HG03139 (cell line): Measurements from ENCODE around the gene IL17A.
"Not testable (repeated sequence)": the region's sequence is repeated elsewhere in the genome, so short reads cannot be mapped to it uniquely, and the experiment has no call there.

Experiments
- ATAC-seq: cut with Tn5 transposase; IDR thresholded peaks from one replicate; pipeline ENCODE4 v1.9.1; 2021; ENCODE audit not compliant: unreplicated experiment

Gene IL17A

DNA sequence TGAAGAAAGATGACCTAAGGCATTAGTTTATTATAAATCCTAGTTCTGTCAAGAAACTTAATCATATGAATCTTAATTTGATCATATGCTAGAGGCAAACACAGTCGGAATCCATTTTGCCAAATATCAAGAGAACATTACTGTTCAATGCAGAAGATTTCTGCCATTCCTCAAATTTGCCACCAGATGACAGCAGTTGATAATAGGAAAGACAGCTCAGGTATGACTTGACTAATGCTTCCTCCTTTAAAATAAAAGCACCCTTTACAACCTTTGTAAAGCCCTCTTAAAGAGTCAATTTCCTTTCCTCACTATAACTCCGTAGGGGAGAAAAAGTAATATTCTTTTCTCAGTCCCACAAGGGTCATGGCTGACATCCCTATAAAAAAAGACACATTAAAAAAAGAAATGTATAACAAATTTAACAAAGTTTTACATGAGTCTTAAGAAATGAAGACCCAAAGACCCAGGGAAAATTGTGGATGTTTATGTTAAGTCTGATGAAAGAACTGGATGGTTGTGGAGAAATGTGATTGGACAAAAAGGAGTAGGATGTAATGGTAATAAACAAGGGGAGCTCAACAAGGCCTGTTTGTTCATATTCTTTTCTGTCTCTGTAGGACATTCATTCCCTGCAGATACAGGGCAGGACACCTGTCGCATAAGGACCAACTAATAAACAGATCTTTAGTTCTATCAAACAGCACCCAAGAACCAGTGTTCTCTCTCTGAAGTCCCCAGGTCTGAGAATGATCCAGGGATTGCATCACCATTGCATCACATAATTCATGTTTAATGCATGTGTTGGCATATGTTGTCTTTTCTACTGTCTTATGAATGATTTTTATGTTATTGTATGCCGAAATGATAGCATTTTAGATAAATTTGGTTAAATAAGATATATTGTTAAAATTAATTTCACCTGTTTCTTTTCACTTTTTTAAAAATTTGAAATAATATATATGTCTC is 23.0 kb upstream of the IL17A start:
- peak; percentile 67 for ATAC-seq

DNA sequence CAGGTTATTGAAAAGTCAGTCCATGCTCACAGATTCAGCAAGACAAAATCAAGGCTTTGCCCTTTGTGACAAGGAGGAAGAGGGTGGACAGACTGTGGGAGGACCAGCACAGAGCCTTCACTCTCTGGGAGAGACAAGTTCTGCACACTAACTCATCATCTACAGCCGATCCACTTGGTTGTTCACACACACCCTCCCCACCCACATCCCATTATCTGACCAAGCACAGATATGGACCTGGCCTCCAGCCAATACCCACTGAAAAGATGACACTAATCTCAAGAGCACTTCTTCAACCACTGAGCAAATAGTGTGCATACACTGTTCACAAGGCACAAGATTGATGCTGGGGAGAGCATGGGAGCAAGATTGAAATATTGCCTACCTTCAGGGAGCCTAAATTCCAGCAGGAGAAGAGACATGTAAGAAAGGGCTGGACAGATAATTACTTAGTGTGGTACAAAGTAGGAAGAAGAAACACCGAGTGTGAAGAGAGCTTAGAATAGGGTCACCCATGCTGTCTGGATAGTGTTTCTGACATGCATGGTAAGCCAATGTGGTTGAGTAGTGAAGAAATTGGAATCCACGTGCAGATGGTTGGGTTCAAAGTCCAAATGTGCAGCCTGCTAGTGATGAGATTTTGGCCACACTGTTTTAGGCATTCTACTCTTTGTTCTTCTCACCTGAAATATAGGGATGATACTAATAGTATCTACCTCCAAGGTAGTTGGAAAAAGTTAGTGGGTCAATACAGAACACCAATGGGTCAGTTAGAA is 21.7 kb upstream of the IL17A start:
- ATAC-seq, result no peak

DNA sequence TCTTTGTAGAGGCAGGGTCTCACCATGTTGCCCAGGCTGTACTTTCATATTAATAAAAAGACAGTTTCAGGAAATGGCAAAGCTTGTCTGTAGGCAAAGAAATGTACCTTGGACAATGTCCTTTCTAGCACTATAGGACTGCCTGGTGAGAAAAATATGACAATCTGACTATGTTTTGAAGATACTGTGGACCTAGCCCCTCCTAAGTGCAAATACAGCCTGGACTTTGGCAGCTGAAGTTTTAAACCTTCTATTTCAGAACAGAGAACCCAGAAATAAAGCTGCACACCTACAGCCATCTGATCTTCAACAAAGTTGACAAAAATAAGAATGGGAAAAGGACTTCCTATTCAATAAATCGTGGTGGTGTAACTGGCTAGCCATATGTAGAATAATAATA is 18.9 kb upstream of the IL17A start:
- ATAC-seq, result no peak

DNA sequence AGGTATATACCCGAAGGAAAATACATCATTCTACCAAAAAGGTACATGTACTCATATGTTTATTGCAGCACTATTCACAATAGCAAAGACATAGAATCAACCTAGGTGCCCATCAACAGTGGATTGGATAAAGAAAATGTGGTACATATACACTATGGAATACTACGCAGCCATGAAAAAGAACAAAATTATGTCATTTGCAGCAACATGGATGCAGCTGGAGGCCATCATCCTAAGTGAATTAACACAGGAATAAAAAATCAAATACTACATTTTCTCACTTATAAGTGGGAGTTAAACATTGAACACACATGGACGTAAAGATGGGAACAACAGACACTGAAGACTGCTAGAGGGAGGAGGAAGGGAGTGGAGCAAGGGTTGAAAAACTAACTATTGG is 17.8 kb upstream of the IL17A start:
- not testable (repeated sequence) for ATAC-seq

DNA sequence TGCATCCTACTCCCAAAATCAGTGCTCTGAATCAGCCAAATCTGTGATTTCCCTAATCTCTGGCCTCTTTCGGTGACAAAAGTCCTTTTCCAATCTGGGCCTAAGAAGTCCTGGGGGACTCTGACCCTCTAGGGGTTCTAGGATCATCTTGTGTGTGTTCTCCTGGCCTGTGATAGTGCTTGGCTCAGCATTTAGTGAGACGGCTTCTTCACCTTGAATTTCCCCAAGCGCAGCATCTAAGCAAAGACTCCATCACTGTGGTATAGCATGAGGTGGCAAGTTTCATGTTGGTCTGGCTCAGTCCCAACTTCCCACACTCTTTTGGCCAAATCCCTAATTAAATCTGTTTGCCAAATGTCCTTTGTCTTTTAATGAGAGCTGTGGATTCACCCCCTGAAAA is 12.1 kb upstream of the IL17A start:
- ATAC-seq, result no peak

DNA sequence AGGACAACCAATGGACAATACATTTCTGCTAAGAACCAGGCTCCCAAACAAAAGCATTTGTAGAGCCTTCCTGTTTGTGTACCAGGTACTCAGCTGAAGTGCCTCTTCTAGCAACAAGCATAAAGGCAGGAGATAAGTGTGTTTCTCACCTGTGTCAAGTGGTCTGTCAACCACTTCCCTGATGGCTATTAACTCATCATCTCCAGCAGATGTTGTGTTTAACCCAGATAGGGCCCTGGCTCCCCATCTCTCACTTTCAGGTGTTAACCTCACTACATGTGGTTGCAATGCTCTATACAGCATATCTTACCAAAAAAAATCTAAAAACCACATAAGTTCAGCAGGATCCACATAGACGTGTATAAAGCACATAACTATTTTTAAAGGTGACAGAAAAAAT is 9.6 kb upstream of the IL17A start:
- peak; percentile 69 for ATAC-seq

DNA sequence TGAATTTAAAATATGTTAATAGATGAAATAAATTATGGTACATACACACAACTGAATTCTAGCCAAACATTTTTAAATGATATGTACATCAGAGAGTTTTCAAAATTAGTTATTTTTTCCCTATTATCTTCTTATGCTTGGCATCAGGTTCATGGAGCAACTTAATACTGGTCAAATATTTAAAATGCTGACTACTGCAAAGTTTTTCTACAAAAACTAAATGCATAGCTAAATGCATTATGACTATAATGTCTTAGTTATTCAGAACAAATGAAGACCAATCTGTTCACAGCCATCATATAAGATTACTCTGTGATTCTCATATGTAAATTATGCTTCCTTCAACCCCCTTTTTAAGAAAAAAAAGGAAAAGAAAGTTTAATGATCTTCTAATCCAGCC is 8.2 kb upstream of the IL17A start:
- no peak for ATAC-seq

DNA sequence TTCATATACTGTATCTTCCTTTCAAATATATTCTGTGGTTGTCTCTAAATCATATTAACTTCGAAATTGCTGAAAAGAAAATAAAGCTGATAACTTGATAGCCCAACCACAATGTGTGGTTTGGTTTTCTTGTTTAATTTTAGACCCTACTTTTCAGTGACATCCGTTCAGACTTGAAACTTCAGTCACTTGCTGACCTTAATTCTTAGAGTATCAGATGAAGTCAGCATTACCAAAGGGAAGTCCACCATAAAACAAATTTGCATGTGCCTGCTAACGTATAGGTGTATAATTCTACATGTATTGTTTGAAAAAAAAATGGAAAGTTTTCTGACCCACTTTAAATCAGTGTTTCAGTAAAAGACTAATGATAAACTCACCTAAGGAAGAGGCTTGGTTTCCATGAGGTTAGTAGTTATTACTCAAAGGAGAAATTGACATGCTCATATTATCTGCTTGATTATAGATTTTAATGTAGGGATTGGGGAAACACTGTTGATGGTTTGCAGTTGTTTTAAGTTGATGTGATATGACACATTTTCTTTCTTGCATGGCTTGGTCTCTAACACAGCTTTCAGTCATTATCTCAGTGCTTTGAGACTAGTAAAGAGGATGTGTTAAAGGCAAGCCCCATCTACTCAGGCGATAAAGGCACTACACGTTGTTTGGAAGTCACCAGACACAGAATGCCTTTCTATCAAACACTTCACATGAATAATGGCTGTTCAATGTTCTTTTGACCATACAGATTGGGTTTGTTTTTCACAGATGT is 5.2 kb upstream of the IL17A start:
- peak; percentile 48 for ATAC-seq

DNA sequence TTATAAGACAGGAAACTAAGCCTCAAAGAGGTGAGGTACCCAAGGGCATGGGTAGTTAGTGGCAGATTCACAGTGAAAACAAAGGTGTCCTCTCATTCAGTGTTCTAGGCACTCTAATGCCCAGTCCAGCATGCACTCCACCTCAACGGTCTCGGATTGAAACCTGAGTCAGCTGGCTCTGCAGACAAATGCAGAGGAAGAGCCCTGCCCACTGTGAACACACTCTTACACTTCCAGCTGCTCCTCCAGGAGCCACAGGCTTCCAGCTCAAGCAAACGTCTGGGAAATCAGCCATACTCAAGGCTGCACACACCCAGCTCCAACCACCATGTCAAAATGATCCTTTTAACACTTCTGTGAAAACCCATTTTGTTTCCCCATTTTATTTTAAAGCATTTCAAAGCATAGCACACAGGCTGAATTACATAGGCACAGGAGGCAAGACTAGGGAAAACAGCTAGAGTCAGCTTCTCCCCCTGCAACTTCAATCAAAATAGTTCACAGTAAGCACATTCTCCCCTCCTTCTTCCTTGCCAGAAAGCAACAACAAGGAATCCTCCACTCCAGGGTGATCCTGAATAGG is 3.0 kb upstream of the IL17A start:
- no peak for ATAC-seq

DNA sequence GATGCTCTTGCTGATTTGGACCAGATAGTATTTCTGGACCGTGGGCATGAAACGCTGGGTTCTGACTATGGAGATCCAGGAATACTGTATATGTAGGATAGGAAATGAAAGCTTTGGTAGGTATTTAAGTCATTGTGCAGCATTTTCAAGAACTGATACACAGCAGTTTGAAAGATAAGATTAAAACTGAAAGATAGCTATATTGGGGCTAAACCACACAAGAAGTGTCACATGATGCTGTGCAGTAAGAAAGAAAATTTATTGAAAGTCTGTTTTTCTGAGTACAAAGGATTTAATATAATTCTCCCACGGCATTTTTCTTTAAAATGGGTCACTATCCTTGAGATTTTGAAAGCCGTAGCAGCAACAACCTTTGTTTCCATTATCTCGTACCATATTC is 305 bp downstream of the IL17A start:
- ATAC-seq, result no peak

DNA sequence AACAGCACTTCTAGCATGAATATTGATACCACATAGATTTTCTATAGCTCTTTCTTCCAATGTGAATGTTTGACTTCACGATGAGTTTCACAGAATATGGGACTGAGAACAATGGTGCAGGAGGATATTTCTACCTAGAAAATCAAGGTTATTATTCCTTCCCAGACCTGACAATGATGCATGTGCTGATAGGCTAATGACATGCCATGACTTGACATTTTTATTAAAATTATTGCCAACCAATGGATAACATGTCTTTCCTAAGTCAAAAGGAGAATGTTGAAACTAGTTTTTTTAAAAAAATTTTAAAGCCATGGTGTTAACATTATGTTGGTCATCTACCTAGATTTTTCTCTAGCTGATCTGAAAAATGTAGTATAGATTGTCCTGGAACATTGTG is 923 bp downstream of the IL17A start:
- no peak for ATAC-seq

DNA sequence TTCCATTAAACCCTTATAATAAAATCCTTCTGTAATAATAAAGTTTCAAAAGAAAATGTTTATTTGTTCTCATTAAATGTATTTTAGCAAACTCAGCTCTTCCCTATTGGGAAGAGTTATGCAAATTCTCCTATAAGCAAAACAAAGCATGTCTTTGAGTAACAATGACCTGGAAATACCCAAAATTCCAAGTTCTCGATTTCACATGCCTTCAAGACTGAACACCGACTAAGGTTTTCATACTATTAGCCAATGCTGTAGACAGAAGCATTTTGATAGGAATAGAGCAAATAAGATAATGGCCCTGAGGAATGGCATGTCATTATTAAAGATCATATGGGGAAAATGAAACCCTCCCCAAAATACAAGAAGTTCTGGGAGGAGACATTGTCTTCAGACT is 3.8 kb downstream of the IL17A start:
- no peak for ATAC-seq

DNA sequence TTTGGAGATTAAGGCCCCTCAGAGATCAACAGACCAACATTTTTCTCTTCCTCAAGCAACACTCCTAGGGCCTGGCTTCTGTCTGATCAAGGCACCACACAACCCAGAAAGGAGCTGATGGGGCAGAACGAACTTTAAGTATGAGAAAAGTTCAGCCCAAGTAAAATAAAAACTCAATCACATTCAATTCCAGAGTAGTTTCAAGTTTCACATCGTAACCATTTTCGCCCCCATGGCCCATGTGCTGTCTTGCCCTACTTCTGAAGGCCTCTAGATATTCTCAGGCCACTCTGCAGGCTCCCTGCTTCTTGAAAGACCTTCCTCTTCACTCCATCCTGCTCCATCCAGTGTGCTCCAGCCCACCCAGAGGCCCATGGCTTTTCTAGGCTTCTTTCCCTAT is 4.2 kb downstream of the IL17A start:
- ATAC-seq, result no peak

DNA sequence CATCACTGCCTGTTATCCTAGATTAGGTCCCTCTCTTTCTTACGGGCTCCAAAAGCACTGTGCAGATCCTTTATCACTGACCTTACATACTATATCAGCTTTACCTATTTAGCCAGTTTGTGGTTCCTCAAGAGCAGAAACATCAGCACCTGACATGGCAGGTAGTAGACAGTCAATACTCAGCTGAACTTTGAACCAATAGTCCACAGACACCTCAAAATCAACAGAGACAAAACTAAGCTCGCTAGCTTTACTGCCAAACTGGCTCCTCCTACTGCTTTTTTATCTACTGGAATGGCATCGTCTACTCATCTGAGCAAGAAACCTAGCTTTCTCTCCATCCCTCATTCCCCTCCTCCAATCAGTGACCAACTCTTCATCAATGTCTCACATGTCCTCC is 5.6 kb downstream of the IL17A start:
- ATAC-seq, result no peak

DNA sequence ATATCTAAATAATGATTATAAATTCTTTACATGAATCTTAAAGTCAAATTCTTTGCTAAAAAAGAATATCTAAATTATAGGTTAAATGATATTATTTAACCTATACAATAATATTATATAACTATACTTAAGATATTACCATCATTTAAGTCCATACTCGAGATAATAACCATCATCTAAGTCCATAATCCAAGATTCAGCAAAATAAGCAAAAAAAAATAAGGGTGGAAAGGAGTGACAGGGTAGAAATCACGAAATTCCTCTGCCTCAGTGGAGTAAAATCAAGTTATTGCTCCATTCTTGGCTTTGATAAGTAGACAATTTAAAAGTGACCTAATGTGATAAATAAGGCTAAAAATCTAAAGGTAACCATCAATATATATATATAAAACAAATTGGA is 9.7 kb downstream of the IL17A start:
- no peak for ATAC-seq

DNA sequence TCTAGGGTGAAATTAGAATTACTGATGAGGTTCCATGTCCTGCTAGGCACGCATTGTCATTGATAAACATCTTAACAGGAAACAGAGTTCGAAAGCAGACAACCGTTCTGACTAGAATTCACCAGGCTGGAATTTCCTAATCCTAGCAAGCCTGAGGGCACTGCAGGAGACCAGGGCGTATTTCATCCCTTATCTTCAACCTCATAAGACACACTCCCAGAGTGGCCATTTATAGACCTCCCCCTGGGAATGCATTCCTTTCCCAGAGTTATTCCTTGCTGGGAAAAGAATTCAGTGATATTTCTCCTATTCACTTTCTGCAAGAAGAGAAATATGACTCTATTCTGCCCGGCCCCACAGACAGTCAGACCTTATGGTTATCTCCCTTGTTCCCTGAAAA is 13.9 kb downstream of the IL17A start:
- ATAC-seq, result not testable (repeated sequence)

DNA sequence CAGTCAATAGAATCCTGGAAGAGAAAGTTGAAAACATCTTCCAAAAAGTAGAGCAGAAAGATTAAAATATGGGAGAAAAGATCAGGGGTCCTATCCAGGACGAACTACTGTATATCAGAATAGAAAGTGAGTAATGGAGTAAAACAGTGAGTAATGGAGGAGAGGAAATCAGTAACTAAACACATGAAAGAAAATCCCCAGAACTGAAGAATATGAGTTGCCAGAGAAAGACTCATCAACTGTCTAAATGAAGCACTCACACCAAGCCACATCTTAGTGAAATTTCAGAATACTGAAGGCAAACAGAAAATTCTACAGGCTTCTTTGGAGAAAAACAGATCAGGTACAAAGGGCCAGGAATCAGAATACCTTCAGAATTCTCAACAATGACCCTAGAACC is 14.9 kb downstream of the IL17A start:
- no peak for ATAC-seq

DNA sequence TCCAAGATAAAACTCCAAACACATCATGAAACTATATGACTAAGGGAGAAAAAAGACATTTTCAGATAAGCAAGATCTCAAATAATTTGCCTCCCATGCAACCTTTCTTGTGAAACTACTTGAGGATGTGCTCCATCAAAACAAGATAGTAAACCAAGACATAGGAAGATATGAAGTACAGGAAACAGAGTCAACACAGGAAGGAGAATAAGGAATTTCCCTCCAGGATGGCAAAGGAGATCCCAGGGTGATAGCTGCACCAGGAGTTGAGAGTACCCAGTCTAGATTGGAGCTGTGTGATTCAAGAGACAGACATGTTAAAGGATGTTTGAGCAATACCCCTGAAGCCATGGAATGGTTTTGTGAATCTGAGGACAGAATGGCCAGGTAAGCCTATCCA is 15.3 kb downstream of the IL17A start:
- no peak for ATAC-seq

DNA sequence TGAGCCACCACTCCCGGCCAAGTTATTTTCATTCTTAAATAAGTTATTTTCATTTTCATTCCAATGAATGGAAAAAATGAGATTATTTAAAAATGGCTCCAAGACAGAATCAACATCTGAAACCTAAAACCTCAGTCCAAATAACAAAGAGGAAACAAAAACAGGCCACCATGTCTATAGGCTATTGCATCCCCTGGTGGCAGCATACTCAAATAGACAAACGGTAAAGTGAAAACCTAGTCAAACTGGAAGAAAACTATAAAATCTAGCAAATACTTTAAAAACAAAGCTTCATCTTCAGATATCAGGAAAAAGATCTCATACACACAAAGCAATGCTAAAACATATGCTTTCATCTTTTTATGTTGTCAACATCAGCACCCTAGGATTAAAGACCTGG is 20.9 kb downstream of the IL17A start:
- no peak for ATAC-seq

DNA sequence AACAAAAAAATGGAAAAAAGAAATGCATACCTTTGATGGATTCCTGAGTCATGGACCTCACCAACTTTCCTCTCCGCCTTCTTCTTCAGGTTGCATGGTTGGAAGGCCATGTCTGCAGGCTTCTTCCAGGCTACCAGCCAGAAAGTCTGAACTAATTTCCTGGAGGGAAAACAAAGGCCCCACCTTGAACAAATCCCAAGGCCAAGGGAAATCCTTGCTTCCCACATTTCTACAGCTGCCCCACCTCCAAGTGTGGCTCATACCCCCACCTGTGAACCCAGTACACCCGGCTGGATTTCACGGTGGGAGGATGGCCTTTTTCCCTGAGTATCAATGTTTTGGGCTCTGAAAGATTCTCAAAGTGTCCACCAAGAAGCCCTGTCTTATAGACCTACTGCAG is 22.4 kb downstream of the IL17A start:
- ATAC-seq, result no peak

DNA sequence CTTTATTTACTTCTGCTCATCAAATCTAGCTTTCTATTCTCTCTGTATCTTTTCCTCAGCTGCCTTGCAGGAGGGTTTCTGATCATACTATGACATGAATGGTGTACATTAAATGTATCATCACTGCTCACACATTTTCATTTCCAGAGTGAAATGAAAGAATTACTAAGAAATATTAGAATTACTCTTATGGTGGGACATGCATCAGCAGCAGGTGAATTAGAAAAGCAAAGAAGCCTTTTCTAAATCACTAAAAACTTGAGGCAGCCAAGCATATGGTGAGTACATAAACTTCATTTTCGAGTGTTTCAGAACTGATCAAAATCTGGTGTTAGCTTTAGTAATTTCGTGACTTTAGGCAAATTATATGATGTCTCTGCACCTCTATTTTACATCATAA is 23.6 kb downstream of the IL17A start:
- peak; percentile 31 for ATAC-seq
